HG03108 (cell line): ENCODE measurements around the gene PODXL2.

Experiments used
- ATAC-seq: cut with Tn5 transposase; IDR thresholded peaks from one replicate; pipeline ENCODE4 v1.9.1; 2021; ENCODE audit warnings: moderate library complexity; ENCODE audit not compliant: unreplicated experiment

Gene PODXL2

DNA sequence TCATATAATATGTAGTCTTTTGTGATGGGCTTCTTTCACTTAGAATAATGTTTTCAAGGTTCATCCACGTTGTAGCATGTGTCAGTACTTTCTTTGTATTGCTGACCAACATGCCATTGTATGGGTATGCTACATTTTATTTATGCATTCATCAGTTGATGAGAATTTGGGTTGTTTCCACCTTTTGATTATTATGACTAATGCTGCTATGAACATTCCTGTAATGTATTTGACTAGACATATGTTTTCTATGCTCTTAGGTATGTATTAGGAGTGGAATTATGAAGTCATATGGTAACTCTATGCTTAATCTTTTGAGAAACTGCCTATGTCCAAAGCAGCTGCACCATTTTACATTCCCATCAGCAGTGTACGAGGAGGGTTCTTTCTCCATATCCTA lies 3.2 kb upstream of the PODXL2 start:
- ATAC-seq, result no peak

DNA sequence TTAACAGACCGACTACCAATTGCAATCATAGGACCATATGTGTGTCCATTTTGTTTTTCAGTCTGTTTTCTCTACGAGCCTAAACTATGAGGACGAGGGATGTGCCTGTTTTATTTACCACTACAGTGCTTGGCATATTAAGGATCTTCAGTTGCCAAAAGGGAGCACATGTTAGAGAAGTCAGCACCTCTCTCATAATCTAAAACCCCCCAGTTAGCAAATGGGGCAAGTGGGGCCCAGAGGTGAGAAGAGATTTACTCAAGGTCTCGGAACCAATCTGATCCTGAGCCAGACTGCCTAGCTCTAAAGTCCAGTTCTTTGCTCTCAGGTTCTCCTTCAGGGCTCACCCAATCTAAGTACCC lies 578 bp upstream of the PODXL2 start:
- no peak for ATAC-seq

GRCh38 chr3:127629467-127630403 lies 750 bp downstream of the PODXL2 start:
- no peak for ATAC-seq

GRCh38 chr3:127630811-127631714 lies 2.1 kb downstream of the PODXL2 start:
- no peak for ATAC-seq

GRCh38 chr3:127632035-127632820 lies 3.2 kb downstream of the PODXL2 start:
- no peak for ATAC-seq

GRCh38 chr3:127634653-127635052 lies 5.7 kb downstream of the PODXL2 start:
- no peak for ATAC-seq

DNA sequence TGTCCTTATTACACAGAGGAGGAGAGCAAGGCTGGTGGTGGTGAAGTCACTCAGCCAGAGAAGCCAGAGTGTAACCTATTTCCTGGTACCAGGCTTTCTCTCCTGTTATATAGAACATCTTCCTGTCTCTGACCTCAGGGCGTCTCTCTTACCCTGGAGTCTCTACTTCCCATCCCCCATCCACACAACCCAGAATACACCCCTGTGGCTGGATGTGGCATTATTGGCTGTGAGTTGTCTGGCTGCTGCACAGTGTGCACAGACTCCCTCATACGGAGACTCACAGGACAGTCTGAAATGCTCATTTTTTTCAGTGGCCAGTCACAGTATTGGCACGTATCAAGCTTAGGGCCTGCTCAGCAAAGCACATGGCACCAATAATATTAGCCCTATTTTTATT lies 8.6 kb downstream of the PODXL2 start:
- ATAC-seq, result no peak

DNA sequence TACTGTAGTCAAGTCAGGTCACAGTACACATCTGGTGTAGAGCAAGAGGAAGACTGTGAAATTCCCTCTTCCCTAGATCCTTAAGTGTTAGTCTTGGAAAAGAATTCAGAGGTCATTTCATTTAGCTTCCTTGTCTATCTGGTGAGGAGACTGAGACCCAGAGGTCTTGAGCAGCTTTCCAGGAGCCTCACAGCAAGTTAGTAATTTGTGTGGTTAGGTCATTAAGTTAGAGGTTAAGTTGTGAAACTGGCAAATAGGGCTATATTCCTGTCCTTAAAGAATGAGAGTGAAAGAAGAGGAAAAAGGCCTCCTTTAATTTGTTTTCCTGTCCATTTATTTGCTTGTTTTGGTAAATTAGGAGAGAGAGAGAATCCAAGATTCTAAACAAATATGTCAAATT lies 9.0 kb downstream of the PODXL2 start:
- no peak for ATAC-seq

- ATAC-seq, result no peak
Observed at GRCh38 chr3:127639173-127640041, 10.4 kb downstream of the PODXL2 start.

- ATAC-seq, result no peak
Observed at GRCh38 chr3:127640042-127640355, 11.0 kb downstream of the PODXL2 start.

- no peak for ATAC-seq
Observed at GRCh38 chr3:127644641-127645370, 15.8 kb downstream of the PODXL2 start.

DNA sequence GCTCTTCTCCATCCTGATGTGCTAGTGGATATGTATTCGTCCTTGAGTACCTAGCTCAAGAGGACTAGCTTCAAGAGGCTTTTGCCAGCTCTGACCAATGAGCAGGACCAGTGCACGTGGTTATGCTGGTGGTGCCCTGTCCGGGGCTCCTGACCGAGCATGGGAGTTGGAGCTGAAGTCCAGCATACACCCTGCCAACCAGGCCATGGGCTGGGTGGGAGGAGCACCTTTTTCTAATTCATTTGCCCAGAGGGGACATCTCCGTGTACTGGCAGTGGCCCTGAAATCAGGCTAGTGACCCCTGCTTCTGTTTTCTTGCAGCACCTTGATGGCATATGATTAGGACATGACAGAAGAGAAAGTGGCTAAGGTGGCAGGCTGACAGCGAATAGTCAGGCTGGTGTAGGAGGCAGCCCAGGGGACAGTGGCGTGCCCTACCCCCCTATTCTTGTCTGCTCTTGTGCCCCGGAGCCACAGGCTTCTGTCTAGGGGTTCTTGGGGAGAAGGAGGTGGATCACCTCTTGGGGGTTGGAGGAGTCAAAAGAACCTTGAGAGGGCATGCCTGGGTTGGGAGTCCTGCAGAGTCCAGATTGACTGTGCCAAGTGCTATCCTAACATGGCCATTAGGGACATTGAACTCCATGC lies 16.5 kb downstream of the PODXL2 start:
- no peak for ATAC-seq

GRCh38 chr3:127646501-127647046 lies 17.6 kb downstream of the PODXL2 start:
- ATAC-seq, result no peak

DNA sequence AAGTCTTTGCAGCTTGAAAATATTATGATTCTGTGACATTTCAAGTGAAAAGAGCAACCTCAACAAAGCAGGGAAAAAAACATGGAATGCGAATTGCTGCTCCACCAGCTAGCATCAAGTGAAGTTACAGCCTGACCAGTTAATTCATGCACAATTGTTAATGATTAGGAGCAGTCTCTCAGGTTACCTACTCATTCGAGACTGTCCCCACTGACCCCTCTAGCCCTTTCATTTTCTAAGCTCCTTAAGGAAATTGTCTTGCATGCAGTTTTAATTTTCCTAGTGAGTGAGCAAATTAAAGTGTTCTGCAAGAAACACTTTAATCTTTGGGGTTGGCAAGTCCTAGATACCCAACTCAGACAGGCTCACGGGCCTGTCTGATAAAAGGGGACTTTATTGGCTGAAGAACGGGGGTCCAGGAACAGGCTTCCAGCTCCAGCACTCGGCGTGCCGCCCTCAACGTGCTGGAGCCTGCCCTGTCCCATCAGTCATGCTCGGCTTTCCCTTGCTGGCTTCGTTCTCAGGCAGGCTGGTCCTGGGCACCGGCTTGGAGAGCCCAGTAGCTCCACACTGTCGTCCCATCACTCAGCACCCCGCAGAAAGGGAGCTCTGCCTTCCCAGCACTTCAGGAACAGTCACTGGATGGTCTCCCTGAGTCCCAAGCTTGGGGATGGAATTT lies 18.3 kb downstream of the PODXL2 start:
- ATAC-seq, result no peak

- no peak for ATAC-seq
Observed at GRCh38 chr3:127647845-127648204, 18.8 kb downstream of the PODXL2 start.

- no peak for ATAC-seq
Observed at GRCh38 chr3:127650236-127650635, 21.3 kb downstream of the PODXL2 start.

DNA sequence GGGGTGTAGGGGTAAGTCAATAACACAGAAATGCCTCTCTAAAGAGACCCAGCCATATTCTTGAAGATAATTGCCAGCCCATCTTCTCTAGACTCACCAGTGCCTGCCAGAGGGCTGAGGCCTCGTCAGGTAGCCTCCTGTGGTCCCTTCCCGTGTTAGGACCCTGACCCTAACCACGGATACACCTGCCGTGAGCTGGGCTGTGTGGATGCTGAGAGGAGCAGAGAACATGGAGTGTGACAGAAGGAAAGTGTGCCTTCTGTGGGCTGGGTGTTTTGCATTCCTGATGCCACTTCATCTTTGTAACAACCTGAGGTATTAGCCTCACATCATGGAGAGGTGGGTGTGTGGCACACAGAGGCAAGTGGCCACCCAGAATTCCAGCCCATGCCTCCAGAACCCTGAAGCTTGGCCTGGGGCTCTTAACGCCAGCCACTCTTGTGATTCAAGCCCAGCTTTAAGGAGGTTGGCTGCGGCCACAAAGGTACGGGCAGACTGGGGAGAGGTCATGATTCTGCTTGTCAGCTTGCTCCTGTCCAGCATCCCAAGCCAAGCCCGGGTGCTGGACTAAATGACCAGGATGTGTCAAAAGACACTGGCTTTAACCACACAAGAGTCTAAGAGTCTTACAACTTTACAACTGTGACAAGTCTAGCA lies 22.7 kb downstream of the PODXL2 start:
- no peak for ATAC-seq
